Measurements from ENCODE around the gene PDZD2. TPM values are rescaled to one million over a fixed set of nuclear protein-coding genes. Genes with fewer than 3 reads are reported as not detected.
A peak's percentile ranks its signal among the peaks of the same experiment; 100 is the strongest.

PDZD2 gene
- total RNA-seq, 1 donor from 2014 or later, result 6.7 TPM

DNA sequence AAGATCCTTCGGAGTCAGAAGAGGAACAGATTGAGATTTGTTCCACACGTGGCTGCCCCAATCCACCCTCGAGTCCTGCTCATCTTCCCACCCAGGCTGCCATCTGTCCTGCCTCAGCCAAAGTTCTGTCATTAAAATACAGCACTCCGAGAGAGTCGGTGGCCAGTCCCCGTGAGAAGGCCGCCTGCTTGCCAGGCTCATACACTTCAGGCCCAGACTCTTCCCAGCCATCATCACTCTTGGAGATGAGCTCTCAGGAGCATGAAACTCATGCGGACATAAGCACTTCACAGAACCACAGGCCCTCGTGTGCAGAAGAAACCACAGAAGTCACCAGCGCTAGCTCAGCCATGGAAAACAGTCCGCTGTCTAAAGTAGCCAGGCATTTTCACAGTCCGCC is 449.3 kb downstream of the PDZD2 start:
- DNase-seq (ENCODE audit: low read depth), result no peak
- no peaks in the 10 kb centered on the region for H3K27me3 ChIP-seq (ENCODE audit: control insufficient read depth, insufficient read depth, low read length)
- H3K4me3 ChIP-seq (ENCODE audit: low read depth, low read length), result no peak overlapping the region
- TF ChIP-seq, protein P1, sequence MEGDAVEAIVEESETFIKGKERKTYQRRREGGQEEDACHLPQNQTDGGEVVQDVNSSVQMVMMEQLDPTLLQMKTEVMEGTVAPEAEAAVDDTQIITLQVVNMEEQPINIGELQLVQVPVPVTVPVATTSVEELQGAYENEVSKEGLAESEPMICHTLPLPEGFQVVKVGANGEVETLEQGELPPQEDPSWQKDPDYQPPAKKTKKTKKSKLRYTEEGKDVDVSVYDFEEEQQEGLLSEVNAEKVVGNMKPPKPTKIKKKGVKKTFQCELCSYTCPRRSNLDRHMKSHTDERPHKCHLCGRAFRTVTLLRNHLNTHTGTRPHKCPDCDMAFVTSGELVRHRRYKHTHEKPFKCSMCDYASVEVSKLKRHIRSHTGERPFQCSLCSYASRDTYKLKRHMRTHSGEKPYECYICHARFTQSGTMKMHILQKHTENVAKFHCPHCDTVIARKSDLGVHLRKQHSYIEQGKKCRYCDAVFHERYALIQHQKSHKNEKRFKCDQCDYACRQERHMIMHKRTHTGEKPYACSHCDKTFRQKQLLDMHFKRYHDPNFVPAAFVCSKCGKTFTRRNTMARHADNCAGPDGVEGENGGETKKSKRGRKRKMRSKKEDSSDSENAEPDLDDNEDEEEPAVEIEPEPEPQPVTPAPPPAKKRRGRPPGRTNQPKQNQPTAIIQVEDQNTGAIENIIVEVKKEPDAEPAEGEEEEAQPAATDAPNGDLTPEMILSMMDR (IDR thresholded peaks at IDR 0.05; ENCODE audit: insufficient read depth, low read length, poor library complexity, severe bottlenecking), result no peak
- H3K36me3 ChIP-seq (ENCODE audit: control insufficient read depth, insufficient read depth, low read length), result peaks cover 2% of the 10 kb centered on the region

- Histone ChIP-seq H3K4me3 (ENCODE audit: low read depth, low read length) (no peak overlapping the region), H3K36me3 (ENCODE audit: control insufficient read depth, insufficient read depth, low read length) (peaks cover 2% of the 10 kb centered on the region), H3K27me3 (ENCODE audit: control insufficient read depth, insufficient read depth, low read length) (no peaks in the 10 kb centered on the region)
- no peak for DNase-seq (ENCODE audit: low read depth)
- TF ChIP-seq, protein P1 (IDR thresholded peaks at IDR 0.05; ENCODE audit: insufficient read depth, low read length, poor library complexity, severe bottlenecking), result no peak
Observed at GRCh38 chr5:32089146-32090000, 450.4 kb downstream of the PDZD2 start.

- H3K4me3 ChIP-seq (ENCODE audit: low read depth, low read length), result no peak overlapping the region
- TF ChIP-seq, protein P1 (IDR thresholded peaks at IDR 0.05; ENCODE audit: insufficient read depth, low read length, poor library complexity, severe bottlenecking), result no peak
- DNase-seq (ENCODE audit: low read depth), result no peak
- no peaks in the 10 kb centered on the region for H3K27me3 ChIP-seq (ENCODE audit: control insufficient read depth, insufficient read depth, low read length)
- peaks cover 2% of the 10 kb centered on the region for H3K36me3 ChIP-seq (ENCODE audit: control insufficient read depth, insufficient read depth, low read length)
Observed at GRCh38 chr5:32090026-32090754, 451.3 kb downstream of the PDZD2 start.

- Histone ChIP-seq H3K36me3 (ENCODE audit: control insufficient read depth, insufficient read depth, low read length) (peaks cover 2% of the 10 kb centered on the region), H3K27me3 (ENCODE audit: control insufficient read depth, insufficient read depth, low read length) (no peaks in the 10 kb centered on the region), H3K4me3 (ENCODE audit: low read depth, low read length) (no peak overlapping the region)
- no peak for DNase-seq (ENCODE audit: low read depth)
- TF ChIP-seq, protein P1 (IDR thresholded peaks at IDR 0.05; ENCODE audit: insufficient read depth, low read length, poor library complexity, severe bottlenecking), result no peak
Observed at GRCh38 chr5:32090755-32091128, 451.8 kb downstream of the PDZD2 start.

DNA sequence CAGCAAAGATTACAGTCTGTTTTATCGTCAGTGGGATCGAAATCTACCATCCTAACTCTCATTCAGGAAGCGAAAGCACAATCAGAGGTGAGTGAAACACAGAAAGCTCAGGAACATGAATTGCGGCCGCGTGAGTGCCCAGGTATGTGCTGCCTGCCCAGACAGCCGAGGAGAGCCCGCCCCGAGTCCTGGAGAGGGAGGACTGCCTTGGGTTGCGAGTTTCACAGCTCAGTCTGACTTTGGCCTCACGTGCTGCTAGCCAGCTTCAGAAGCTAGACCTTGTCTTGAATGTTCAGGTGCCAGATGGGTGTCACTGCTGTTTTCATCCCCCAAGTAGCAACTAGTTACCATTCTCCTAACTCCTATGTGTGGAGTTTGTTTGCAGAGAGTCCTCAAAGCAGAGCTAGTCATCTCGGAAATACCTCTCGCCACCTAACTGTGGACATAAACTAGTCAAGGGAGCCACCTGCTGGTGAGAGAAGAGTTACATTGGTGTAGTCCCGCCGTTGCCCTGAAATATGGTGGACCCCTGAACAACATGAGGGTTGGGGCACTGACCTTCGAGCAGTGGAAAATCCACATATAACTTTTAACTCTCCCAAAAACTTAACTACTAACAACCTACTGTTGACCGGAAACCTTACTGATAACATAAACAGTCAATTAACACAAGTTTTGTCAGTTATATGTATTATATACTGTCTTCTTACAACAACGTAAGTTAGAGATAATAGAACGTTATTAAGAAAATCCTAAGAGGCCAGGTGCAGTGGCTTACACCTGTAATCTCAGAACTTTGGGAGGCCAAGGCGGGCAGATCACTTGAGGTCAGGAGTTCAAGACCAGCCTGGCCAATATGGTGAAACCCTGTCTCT is 454.2 kb downstream of the PDZD2 start:
- TF ChIP-seq, protein P1 (IDR thresholded peaks at IDR 0.05; ENCODE audit: insufficient read depth, low read length, poor library complexity, severe bottlenecking), result peak; percentile 69
- Histone ChIP-seq H3K4me3 (ENCODE audit: low read depth, low read length) (no peak overlapping the region), H3K27me3 (ENCODE audit: control insufficient read depth, insufficient read depth, low read length) (no peaks in the 10 kb centered on the region), H3K36me3 (ENCODE audit: control insufficient read depth, insufficient read depth, low read length) (peaks cover 2% of the 10 kb centered on the region)
- peak; percentile 31 for DNase-seq (ENCODE audit: low read depth)

All from kidney epithelial cell (primary cell).